K562 (cell line): ENCODE results near the gene EPHB3. TPM values are rescaled to one million over a fixed set of nuclear protein-coding genes. Genes with fewer than 3 reads are reported as not detected.

ENCODE experiments used
- PRDM10 ChIP-seq: fragments of 450-650 bp; IDR thresholded peaks from 2 replicates; pipeline ENCODE4 v1.6.1; 2018; ENCODE audit not compliant: partially characterized antibody
- SAFB ChIP-seq: fragments of 200-400 bp; formaldehyde crosslinking; IDR thresholded peaks from 2 replicates; pipeline ENCODE4 v1.6.1; 2017; ENCODE audit warnings: low read depth, low read length, borderline replicate concordance
- XRCC5 ChIP-seq: fragments of 200-400 bp; formaldehyde crosslinking; IDR thresholded peaks from 2 replicates; pipeline ENCODE4 v1.6.1; 2017; ENCODE audit warnings: low read depth, mild to moderate bottlenecking, low read length
- ZNF407 ChIP-seq: fragments of 450-650 bp; IDR thresholded peaks from 2 replicates; pipeline ENCODE4 v1.6.1; 2016; ENCODE audit warnings: low read depth
- ZSCAN29 ChIP-seq: fragments of 450-650 bp; IDR thresholded peaks from 2 replicates; pipeline ENCODE4 v1.6.1; 2017
- polyA plus RNA-seq, 8 experiments: library from polyadenylated mRNA; depleted of rRNA in 4 of 8; stranded (reverse) in 5 of 8; unstranded in 3 of 8; fragments of >200 nt; fragmentation: Nextera tagmentation in 2 of 8; fragmentation: Illumina TruSeq in 1 of 8; extraction: Ambion mirVana in 2 of 8; extraction: Trizol in 1 of 8; gene quantifications; 2 replicates each; pipeline versions ENCODE4 v1.2.1 to v1.2.3, GENCODE V29; 2011 to 2014; ENCODE audit warnings: inconsistent platforms in 1 of 8, missing spikeins in 1 of 8
- total RNA-seq, 7 experiments: library from RNA; depleted of rRNA in 6 of 7; stranded (reverse); fragments of >200 nt in 6 of 7; fragmentation: Illumina TruSeq in 2 of 7; extraction: Trizol in 2 of 7; gene quantifications; 2 replicates each; pipeline versions ENCODE4 v1.2.1 to v1.2.3, GENCODE V29; 2011 to 2021; ENCODE audit warnings: low replicate concordance in 1 of 7
- TF ChIP-seq, protein P1 (sequence below): fragments of 250-450 bp; sonication (Bioruptor Pico); IDR thresholded peaks from 2 replicates; pipeline ENCODE4 v1.4.0; 2020

EPHB3 gene
- total and polyA plus RNA-seq, 9 of the 15 experiments (the other 6 are each of a cell fraction or from before 2014, with no cell fraction given), result not detected

- TF ChIP-seq ZNF407 (no peak), PRDM10 (no peak), XRCC5 (no peak), SAFB (no peak), ZSCAN29 (no peak)
- TF ChIP-seq, protein P1, sequence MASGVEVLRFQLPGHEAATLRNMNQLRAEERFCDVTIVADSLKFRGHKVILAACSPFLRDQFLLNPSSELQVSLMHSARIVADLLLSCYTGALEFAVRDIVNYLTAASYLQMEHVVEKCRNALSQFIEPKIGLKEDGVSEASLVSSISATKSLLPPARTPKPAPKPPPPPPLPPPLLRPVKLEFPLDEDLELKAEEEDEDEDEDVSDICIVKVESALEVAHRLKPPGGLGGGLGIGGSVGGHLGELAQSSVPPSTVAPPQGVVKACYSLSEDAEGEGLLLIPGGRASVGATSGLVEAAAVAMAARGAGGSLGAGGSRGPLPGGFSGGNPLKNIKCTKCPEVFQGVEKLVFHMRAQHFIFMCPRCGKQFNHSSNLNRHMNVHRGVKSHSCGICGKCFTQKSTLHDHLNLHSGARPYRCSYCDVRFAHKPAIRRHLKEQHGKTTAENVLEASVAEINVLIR (CRISPR knock-in tag), result no peak
Observed at GRCh38 chr3:184556582-184557347, 4.8 kb upstream of the EPHB3 start (continued).
